Liver (tissue), 9 donors: ENCODE results near the gene CLEC16A. TPM values are rescaled to one million over a fixed set of nuclear protein-coding genes. Genes with fewer than 3 reads are reported as not detected.

ENCODE experiments used
- DNase-seq: peaks from one replicate; pipeline ENCODE4 v3.0.0-alpha.2; 2017; ENCODE audit warnings: low spot score
- H3K27ac ChIP-seq, 2 donors: one replicate each; pipeline ENCODE4 v1.7.0; 2013; ENCODE audit warnings: inconsistent platforms in 2 of 2, low read length in 2 of 2, control low read depth in 1 of 2, low read depth in 1 of 2, mild to moderate bottlenecking in 1 of 2
- H3K27me3 ChIP-seq, 4 donors: one replicate each; pipeline versions ENCODE4 v1.6.1 to v1.7.0; 2013; ENCODE audit warnings: low read length in 3 of 4, inconsistent platforms in 1 of 4, mild to moderate bottlenecking in 1 of 4, moderate library complexity in 1 of 4; ENCODE audit not compliant: control insufficient read depth in 4 of 4, insufficient read depth in 4 of 4
- H3K36me3 ChIP-seq, 4 donors: one replicate each; pipeline versions ENCODE4 v1.6.1 to v1.7.0; 2013; ENCODE audit warnings: low read length in 3 of 4, mild to moderate bottlenecking in 3 of 4, low read depth in 1 of 4, moderate library complexity in 1 of 4; ENCODE audit not compliant: control insufficient read depth in 4 of 4, insufficient read depth in 3 of 4
- H3K4me1 ChIP-seq, 4 donors: one replicate each; pipeline versions ENCODE4 v1.6.1 to v1.7.0; 2013; ENCODE audit warnings: low read length in 3 of 4, mild to moderate bottlenecking in 3 of 4, moderate library complexity in 1 of 4; ENCODE audit not compliant: control insufficient read depth in 4 of 4, insufficient read depth in 4 of 4
- H3K4me3 ChIP-seq, 3 donors: one replicate each; pipeline versions ENCODE4 v1.6.1 to v1.7.0; 2013; ENCODE audit warnings: low read length in 3 of 3, control low read depth in 1 of 3, low read depth in 1 of 3, mild to moderate bottlenecking in 1 of 3
- H3K9ac ChIP-seq, 2 donors: one replicate each; pipeline ENCODE4 v1.7.0; 2013; ENCODE audit warnings: low read length in 2 of 2, mild to moderate bottlenecking in 2 of 2, moderate library complexity in 2 of 2, control low read depth in 1 of 2, low read depth in 1 of 2
- H3K9me3 ChIP-seq, 4 donors: one replicate each; pipeline versions ENCODE4 v1.6.1 to v1.7.0; 2013; ENCODE audit warnings: low read length in 3 of 4; ENCODE audit not compliant: control insufficient read depth in 4 of 4
- CTCF ChIP-seq: fragments of 150-350 bp; IDR thresholded peaks from 2 replicates; pipeline ENCODE4 v1.5.1; 2017; ENCODE audit warnings: improper control_type of control experiment, low read depth, low read length; ENCODE audit not compliant: missing input control
- FOXA1 ChIP-seq: IDR thresholded peaks from 2 replicates; pipeline ENCODE4 v1.6.1; 2016; ENCODE audit warnings: antibody characterized with exemption
- FOXA2 ChIP-seq: IDR thresholded peaks from 2 replicates; pipeline ENCODE4 v1.6.1; 2016; ENCODE audit warnings: antibody characterized with exemption
- GABPA ChIP-seq, 2 donors: IDR thresholded peaks in 1 of 2; conservative IDR thresholded peaks in 1 of 2; 2 replicates each; pipeline ENCODE4 v1.6.1; 2016; ENCODE audit warnings: antibody characterized with exemption in 2 of 2, mild to moderate bottlenecking in 1 of 2, moderate library complexity in 1 of 2
- HNF4A ChIP-seq, 2 donors: conservative IDR thresholded peaks; 2 replicates each; pipeline ENCODE4 v1.6.1; 2016; ENCODE audit warnings: antibody characterized with exemption in 2 of 2, mild to moderate bottlenecking in 2 of 2
- HNF4G ChIP-seq: IDR thresholded peaks from 2 replicates; pipeline ENCODE4 v1.6.1; 2016; ENCODE audit warnings: antibody characterized with exemption
- JUND ChIP-seq, 2 donors: IDR thresholded peaks; 2 replicates each; pipeline ENCODE4 v1.6.1; 2016; ENCODE audit warnings: antibody characterized with exemption in 2 of 2
- MAX ChIP-seq: IDR thresholded peaks from 2 replicates; pipeline ENCODE4 v1.6.1; 2016; ENCODE audit warnings: antibody characterized with exemption
- RAD21 ChIP-seq, 2 donors: IDR thresholded peaks; 2 replicates each; pipeline ENCODE4 v1.6.1; 2016; ENCODE audit warnings: antibody characterized with exemption in 2 of 2, mild to moderate bottlenecking in 2 of 2
- RXRA ChIP-seq, 2 donors: IDR thresholded peaks; 2 replicates each; pipeline ENCODE4 v1.6.1; 2017 to 2018; ENCODE audit warnings: antibody characterized with exemption in 2 of 2, mild to moderate bottlenecking in 1 of 2
- TAF1 ChIP-seq: conservative IDR thresholded peaks from 2 replicates; pipeline ENCODE4 v1.6.1; 2016; ENCODE audit warnings: antibody characterized with exemption, mild to moderate bottlenecking
- YY1 ChIP-seq: IDR thresholded peaks from 2 replicates; pipeline ENCODE4 v1.6.1; 2016; ENCODE audit warnings: antibody characterized with exemption, mild to moderate bottlenecking
- ZBTB33 ChIP-seq: IDR thresholded peaks from 2 replicates; pipeline ENCODE4 v1.6.1; 2016; ENCODE audit warnings: antibody characterized with exemption
- WGBS: extraction: QIAGEN DNeasy Blood & Tissue Kit; methylation state at CpG from one replicate; pipeline ENCODE4 v1.1.7; 2013; 5-methylcytosine and 5-hydroxymethylcytosine counted together
- polyA plus RNA-seq, 2 donors: library from polyadenylated mRNA; stranded (reverse) in 1 of 2; unstranded in 1 of 2; fragments of 200-250 nt in 1 of 2; fragments of >200 nt in 1 of 2; fragmentation: Nextera tagmentation in 1 of 2; extraction: Ambion mirVana in 1 of 2; gene quantifications; one replicate each; pipeline versions ENCODE4 v1.2.1 to v1.2.3, GENCODE V29; 2013 to 2015
- total RNA-seq, 2 donors: library from RNA; depleted of rRNA; stranded (reverse); fragments of >200 nt; gene quantifications; one replicate each; pipeline ENCODE4 v1.2.3, GENCODE V29; 2014
- donor health status: healthy.
- donor health status: healthy.
- donor health status: healthy.
- donor health status: healthy.
- donor health status: healthy.

CLEC16A gene
- total and polyA plus RNA-seq, 4 donors = 9.7 to 23.0 (median 17.4) TPM

GRCh38 chr16:10946308-10946707 lies 1.9 kb downstream of the CLEC16A start:
- H3K4me1 ChIP-seq = peaks cover 7 to 51% (median 37%) of the 10 kb centered on the region in 4 donors
- TF ChIP-seq HNF4G (no peak), RXRA (IDR thresholded peaks at IDR 0.05) (no peak), CTCF (no peak), ZBTB33 (no peak), RAD21 (IDR thresholded peaks at IDR 0.05) (no peak), HNF4A (conservative IDR thresholded peaks at IDR 0.05) (no peak), MAX (no peak)
- H3K9ac ChIP-seq = no peak overlapping the region
- no peak overlapping the region for H3K4me3 ChIP-seq
- no peak overlapping the region for H3K27ac ChIP-seq
- H3K27me3 ChIP-seq = no peaks in the 10 kb centered on the region
- no peak for DNase-seq
- 66% methylated on average over 5 of the region's 5 CpGs for WGBS
- no peaks in the 10 kb centered on the region for H3K9me3 ChIP-seq
- no peaks in the 10 kb centered on the region for H3K36me3 ChIP-seq

- no peak for DNase-seq
- H3K4me3 ChIP-seq = no peak overlapping the region
- peaks cover 7 to 53% (median 41%) of the 10 kb centered on the region in 4 donors for H3K4me1 ChIP-seq
- no peaks in the 10 kb centered on the region for H3K36me3 ChIP-seq
- no peak overlapping the region for H3K27ac ChIP-seq
- no peaks in the 10 kb centered on the region for H3K9me3 ChIP-seq
- TF ChIP-seq JUND (IDR thresholded peaks at IDR 0.05) (no peak), FOXA2 (no peak), FOXA1 (no peak), MAX (no peak), YY1 (no peak), ZBTB33 (no peak), HNF4A (conservative IDR thresholded peaks at IDR 0.05) (no peak), CTCF (no peak), TAF1 (no peak), HNF4G (no peak), GABPA (IDR thresholded peaks at IDR 0.05 in 1 of 2, conservative IDR thresholded peaks at IDR 0.05 in 1 of 2) (no peak), RAD21 (IDR thresholded peaks at IDR 0.05) (no peak), RXRA (IDR thresholded peaks at IDR 0.05) (no peak)
- WGBS = 84% methylated on average over 10 of the region's 10 CpGs
- no peak overlapping the region for H3K9ac ChIP-seq
- H3K27me3 ChIP-seq = no peaks in the 10 kb centered on the region
Measured at GRCh38 chr16:10947211-10947787, 2.9 kb downstream of the CLEC16A start.
